ENCODE measurements around the gene PJA1. TPM values are rescaled to one million over a fixed set of nuclear protein-coding genes. Genes with fewer than 3 reads are reported as not detected.

PJA1 gene
- total RNA-seq, 1 donor from 2014 or later: 13.0 TPM

GRCh38 chrX:69153060-69153730 is 12.1 kb downstream of the PJA1 start:
- no peak overlapping the region for H3K27ac ChIP-seq
- H3K36me3 ChIP-seq: no peaks in the 10 kb centered on the region
- no peaks in the 10 kb centered on the region for H3K4me1 ChIP-seq
- H3K9me3 ChIP-seq: no peaks in the 10 kb centered on the region
- no peak for TF ChIP-seq POLR2AphosphoS5 (IDR thresholded peaks at IDR 0.05; ENCODE audit: insufficient read depth in 1 of 2, low read depth in 1 of 2)
- H3K27me3 ChIP-seq: no peaks in the 10 kb centered on the region
- no peak overlapping the region for H3K4me3 ChIP-seq
- intact Hi-C loops (cut with DNase I): no loop called here
- DNase-seq (ENCODE audit: extremely low spot score in 2 of 2): peak; percentile 78 to 81

- H3K4me1 ChIP-seq: no peaks in the 10 kb centered on the region
- TF ChIP-seq CTCF (IDR thresholded peaks at IDR 0.05) (no peak), POLR2A (IDR thresholded peaks at IDR 0.05) (no peak), POLR2AphosphoS5 (IDR thresholded peaks at IDR 0.05; ENCODE audit: insufficient read depth in 1 of 2, low read depth in 1 of 2) (no peak)
- no peaks in the 10 kb centered on the region for H3K36me3 ChIP-seq
- H3K27ac ChIP-seq: no peak overlapping the region
- no peaks in the 10 kb centered on the region for H3K27me3 ChIP-seq
- intact Hi-C loops (cut with DNase I): no loop called here
- H3K9me3 ChIP-seq: no peaks in the 10 kb centered on the region
- H3K4me3 ChIP-seq: no peak overlapping the region
- peak; percentile 72 to 77 for DNase-seq (ENCODE audit: extremely low spot score in 2 of 2)
These were observed 12.8 kb downstream of the PJA1 start for GRCh38 chrX:69152417-69152841.

GRCh38 chrX:69151866-69152284 is 13.4 kb downstream of the PJA1 start:
- Histone ChIP-seq H3K27ac (no peak overlapping the region), H3K27me3 (no peaks in the 10 kb centered on the region), H3K9me3 (no peaks in the 10 kb centered on the region), H3K4me1 (no peaks in the 10 kb centered on the region), H3K36me3 (no peaks in the 10 kb centered on the region), H3K4me3 (no peak overlapping the region)
- intact Hi-C loops (cut with DNase I): no loop called here
- no peak for TF ChIP-seq CTCF (IDR thresholded peaks at IDR 0.05)
- TF ChIP-seq POLR2A (IDR thresholded peaks at IDR 0.05): no peak
- TF ChIP-seq POLR2AphosphoS5 (IDR thresholded peaks at IDR 0.05; ENCODE audit: insufficient read depth in 1 of 2, low read depth in 1 of 2): no peak
- DNase-seq (ENCODE audit: extremely low spot score in 2 of 2): peak in 1 of 2 donors; percentile 54

GRCh38 chrX:69150281-69150960 is 14.8 kb downstream of the PJA1 start:
- TF ChIP-seq POLR2AphosphoS5 (IDR thresholded peaks at IDR 0.05; ENCODE audit: insufficient read depth in 1 of 2, low read depth in 1 of 2): no peak
- no peaks in the 10 kb centered on the region for H3K27me3 ChIP-seq
- no peak overlapping the region for H3K27ac ChIP-seq
- intact Hi-C loops (cut with DNase I): no loop called here
- H3K9me3 ChIP-seq: no peaks in the 10 kb centered on the region
- H3K4me3 ChIP-seq: no peak overlapping the region
- DNase-seq (ENCODE audit: extremely low spot score in 2 of 2): peak in 1 of 2 donors; percentile 65
- H3K36me3 ChIP-seq: no peaks in the 10 kb centered on the region
- no peaks in the 10 kb centered on the region for H3K4me1 ChIP-seq

GRCh38 chrX:69149466-69150280 is 15.6 kb downstream of the PJA1 start:
- Histone ChIP-seq H3K27me3 (no peaks in the 10 kb centered on the region), H3K4me3 (no peak overlapping the region), H3K4me1 (no peaks in the 10 kb centered on the region), H3K27ac (no peak overlapping the region), H3K9me3 (no peaks in the 10 kb centered on the region), H3K36me3 (no peaks in the 10 kb centered on the region)
- intact Hi-C loops (cut with DNase I): no loop called here
- TF ChIP-seq POLR2A (IDR thresholded peaks at IDR 0.05) (no peak), CTCF (IDR thresholded peaks at IDR 0.05) (no peak), POLR2AphosphoS5 (IDR thresholded peaks at IDR 0.05; ENCODE audit: insufficient read depth in 1 of 2, low read depth in 1 of 2) (no peak)
- DNase-seq (ENCODE audit: extremely low spot score in 2 of 2): no peak

All from vagina (tissue), 2 donors.